PC-3 (cell line): ENCODE data around the gene TEAD1.

ENCODE experiments used
- EZH2 ChIP-seq: fragments of 300-600 bp; sonication (generic); IDR thresholded peaks from one replicate; pipeline ENCODE4 v1.6.1; 2017; ENCODE audit warnings: antibody characterized with exemption, mild to moderate bottlenecking, low read length; ENCODE audit not compliant: unreplicated experiment
- EZH2phosphoT487 ChIP-seq: fragments of 300-600 bp; sonication (generic); IDR thresholded peaks from 2 replicates; pipeline ENCODE4 v1.6.1; 2018; ENCODE audit warnings: mild to moderate bottlenecking, antibody characterized with exemption, low read length, borderline replicate concordance
- TF ChIP-seq, protein P1 (sequence below): fragments of 300-600 bp; sonication (generic); conservative IDR thresholded peaks from 2 replicates; pipeline ENCODE4 v1.5.1; 2017; ENCODE audit warnings: antibody characterized with exemption, low read depth, mild to moderate bottlenecking, low read length

DNA sequence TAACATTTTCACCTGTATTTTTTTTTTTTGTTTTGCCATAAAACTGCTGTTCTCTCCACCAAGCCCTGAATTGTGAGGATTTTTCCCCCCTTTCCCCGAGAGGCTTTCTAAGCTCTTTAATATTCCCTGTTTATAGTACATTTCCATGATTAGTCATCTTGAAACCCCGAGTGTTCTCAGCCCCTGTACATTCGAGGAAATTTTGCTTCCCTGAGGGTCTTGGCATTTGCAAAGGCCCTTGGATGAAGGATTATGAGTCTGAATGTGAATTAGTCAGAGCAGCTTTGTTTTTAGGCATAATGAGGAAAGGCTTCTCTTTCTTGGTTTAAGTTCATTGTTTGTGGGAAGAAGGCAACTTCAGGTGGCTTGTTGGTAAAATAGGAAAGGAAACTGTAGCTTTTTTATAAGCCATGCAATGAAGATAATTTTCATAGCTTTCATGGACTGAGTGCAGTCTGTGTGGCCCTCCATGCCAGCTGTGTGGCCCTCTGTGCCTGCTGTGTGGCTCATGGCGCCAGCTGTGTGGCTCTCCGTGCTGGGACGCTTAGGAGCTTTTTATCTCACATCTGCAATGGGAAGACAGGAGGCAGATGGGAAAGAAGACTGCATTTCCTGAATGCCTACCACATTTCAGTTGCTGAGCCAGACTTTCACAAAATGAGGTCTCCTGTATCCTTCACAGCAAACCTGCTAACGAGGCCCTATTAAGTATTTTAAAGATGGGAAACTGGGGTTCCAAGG, 129.0 kb downstream of the TEAD1 start:
- TF ChIP-seq, protein P1, sequence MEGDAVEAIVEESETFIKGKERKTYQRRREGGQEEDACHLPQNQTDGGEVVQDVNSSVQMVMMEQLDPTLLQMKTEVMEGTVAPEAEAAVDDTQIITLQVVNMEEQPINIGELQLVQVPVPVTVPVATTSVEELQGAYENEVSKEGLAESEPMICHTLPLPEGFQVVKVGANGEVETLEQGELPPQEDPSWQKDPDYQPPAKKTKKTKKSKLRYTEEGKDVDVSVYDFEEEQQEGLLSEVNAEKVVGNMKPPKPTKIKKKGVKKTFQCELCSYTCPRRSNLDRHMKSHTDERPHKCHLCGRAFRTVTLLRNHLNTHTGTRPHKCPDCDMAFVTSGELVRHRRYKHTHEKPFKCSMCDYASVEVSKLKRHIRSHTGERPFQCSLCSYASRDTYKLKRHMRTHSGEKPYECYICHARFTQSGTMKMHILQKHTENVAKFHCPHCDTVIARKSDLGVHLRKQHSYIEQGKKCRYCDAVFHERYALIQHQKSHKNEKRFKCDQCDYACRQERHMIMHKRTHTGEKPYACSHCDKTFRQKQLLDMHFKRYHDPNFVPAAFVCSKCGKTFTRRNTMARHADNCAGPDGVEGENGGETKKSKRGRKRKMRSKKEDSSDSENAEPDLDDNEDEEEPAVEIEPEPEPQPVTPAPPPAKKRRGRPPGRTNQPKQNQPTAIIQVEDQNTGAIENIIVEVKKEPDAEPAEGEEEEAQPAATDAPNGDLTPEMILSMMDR = no peak
- TF ChIP-seq EZH2 (no peak), EZH2phosphoT487 (no peak)
